Left forelimb (tissue), 1 donor: ENCODE measurements around the gene JAKMIP1.
"Not testable (repeated sequence)": the region's sequence is repeated elsewhere in the genome, so short reads cannot be mapped to it uniquely, and the experiment has no call there.

Experiments
- DNase-seq: peaks from one replicate; pipeline ENCODE4 v3.0.0-alpha.2; 2018; ENCODE audit warnings: low spot score

The JAKMIP1 gene

GRCh38 chr4:6143603-6144181 is 56.7 kb downstream of the JAKMIP1 start:
- DNase-seq = no peak

DNA sequence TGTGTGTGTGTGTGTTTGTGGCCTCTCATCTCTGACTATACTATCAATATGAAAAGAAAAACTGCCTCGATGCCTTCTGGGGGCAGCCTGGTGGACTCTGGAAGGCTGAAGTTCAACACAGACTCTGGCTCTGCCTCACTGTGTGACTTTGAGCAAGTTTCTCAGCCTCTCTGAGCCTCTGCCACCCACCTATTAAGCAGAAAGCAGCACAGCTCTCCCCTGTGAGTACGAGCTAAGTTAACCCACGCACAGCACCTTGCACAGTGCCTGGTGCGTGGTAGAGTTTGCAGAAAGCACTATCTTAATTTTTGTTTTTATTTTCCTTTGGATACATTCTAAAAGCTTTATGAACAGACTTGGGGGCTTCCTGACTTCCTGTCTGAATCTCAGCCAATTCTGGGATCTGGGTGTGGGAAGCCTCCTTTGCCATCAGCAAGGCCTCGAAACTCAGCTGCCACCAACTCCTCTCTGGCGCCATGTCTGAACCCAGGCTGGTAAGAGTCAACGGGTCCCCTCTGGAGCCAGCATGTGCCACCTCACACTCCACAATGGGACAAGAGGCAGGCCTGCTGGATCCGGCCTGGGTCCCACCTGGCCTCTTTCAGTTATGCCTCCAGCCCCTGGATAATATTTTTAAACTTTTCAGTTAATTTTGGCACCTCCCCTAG is 57.3 kb downstream of the JAKMIP1 start:
- DNase-seq = no peak

DNA sequence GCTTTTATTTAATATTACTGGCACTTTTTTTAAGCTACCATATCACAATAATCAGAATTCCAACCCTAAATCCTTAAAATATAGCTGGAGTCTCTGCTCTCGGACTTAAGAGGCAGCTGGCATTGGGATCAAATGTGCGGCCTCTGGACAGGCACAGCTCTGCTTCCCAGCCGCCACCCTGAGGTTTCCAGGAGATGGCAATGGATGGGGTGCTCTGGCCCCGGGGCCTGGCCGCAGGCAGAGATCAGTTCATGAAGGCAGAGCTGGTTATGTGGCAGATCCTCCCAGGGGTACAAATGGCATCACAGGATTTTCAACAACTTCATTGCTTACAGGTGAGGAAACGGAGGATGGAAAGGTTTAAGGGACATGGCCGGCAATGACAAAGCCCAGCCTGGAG is 57.8 kb downstream of the JAKMIP1 start:
- no peak for DNase-seq

GRCh38 chr4:6141554-6141953 is 58.8 kb downstream of the JAKMIP1 start:
- DNase-seq = no peak

GRCh38 chr4:6141021-6141420 is 59.3 kb downstream of the JAKMIP1 start:
- DNase-seq = not testable (repeated sequence)

- DNase-seq = no peak
Measured at GRCh38 chr4:6137747-6138135, 62.6 kb downstream of the JAKMIP1 start.

GRCh38 chr4:6137027-6137746 is 63.2 kb downstream of the JAKMIP1 start:
- no peak for DNase-seq

DNA sequence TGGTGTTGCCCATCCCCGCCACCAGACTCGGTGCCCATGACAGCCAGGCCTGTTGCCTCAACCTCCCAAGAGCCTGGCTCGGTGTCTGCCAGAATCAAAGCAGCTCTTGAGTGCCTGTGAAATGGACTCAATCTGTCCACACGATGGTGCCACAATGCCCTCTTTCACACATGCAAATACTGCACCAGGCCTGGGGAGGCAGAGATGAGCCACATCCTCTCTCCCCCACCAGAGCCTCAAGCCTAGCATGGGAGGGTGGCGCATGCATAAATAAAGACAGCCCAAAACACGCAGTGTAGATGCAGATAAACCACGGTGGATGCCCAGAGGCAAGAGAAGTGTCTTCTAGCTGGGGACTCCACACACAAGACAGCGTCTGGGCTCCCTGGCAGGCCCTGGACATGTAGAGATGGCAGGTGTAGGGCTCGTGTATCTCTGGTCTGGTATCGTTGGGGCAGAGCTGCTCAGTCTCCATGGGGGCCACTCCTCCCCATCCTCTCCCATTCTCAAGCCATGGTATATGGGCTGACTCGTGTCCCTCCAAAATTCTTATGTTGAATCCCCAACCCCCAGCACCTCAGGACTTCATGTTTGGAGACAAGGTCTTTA is 65.6 kb downstream of the JAKMIP1 start:
- DNase-seq = no peak

GRCh38 chr4:6132716-6133115 is 67.6 kb downstream of the JAKMIP1 start:
- DNase-seq = no peak

- DNase-seq = no peak
Measured at GRCh38 chr4:6128221-6128850, 72.0 kb downstream of the JAKMIP1 start.

- no peak for DNase-seq
Measured at GRCh38 chr4:6126971-6127745, 73.2 kb downstream of the JAKMIP1 start.

GRCh38 chr4:6125103-6125651 is 75.2 kb downstream of the JAKMIP1 start:
- no peak for DNase-seq

DNA sequence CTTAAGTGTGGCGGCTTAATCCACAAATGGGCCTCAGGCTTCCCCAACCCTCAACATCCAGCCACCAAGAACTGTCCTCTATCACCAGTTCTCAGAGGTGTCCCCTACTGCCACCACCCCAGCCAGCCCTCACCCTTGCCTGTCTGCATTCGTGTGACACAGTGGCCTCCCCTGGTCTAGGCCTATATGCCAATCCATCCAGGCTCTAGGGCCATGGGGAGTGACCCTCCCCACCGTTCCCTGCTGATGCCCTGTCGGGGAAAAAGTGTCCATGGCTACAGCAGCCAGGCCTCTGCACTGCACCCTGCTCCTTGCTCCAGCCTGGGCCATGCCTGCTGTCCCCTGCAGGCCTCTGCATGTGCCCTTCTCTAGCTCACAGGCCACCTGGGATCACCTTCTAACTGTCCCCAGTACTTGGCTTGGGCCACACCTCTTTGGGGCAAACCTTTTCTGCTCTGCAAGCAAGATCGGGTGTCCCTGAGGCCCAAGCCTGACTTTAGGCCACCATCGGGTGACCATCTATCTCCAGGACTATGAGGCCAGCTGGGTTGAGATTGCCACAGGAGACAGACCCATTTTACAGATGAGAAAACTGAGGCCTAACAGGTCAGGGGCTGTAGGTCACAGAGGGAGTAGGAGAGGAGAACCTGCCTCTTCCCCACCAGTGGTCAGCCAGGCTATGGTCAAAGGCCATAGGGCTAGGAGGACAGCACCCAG is 75.8 kb downstream of the JAKMIP1 start:
- DNase-seq = no peak

DNA sequence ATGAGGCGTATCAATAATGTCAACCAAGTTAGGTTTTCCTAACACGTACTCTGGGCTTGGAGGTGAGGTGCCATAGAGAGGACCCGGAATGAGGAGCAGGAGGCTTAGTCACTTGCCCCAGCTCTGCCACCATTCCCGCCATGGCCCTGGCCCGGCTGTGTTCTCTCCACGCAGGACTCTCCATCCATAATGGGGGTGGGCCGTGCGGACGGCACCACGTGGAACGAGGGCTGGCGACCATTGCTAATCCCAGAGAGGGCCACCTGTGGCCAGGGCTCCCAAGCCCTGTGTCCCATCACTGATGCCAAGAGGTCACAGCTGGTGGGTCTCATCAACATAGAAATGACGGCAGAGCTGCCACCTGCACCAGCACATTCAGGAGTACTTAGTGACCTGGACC is 76.4 kb downstream of the JAKMIP1 start:
- no peak for DNase-seq

GRCh38 chr4:6123541-6123940 is 76.8 kb downstream of the JAKMIP1 start:
- no peak for DNase-seq

DNA sequence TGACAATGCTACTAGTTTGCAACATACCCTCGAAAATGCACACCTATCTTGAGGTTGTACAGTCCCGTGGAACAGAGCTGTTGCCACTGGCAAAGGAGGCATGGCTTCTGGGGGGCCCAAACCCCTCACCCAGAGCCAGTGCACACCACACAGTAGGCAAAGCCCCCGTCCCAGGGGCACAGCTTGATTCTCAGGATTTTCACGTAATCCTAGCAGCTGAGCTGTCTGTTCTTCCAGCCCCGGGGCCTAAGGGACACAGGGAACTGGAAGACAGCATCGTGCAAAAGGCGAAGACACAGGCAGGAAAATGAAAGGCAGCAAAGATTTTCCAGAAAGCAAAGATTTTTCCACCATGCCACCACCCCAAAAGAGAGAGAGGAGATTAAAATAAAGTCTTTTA is 77.2 kb downstream of the JAKMIP1 start:
- no peak for DNase-seq

- no peak for DNase-seq
Measured at GRCh38 chr4:6122496-6122895, 77.9 kb downstream of the JAKMIP1 start.

DNA sequence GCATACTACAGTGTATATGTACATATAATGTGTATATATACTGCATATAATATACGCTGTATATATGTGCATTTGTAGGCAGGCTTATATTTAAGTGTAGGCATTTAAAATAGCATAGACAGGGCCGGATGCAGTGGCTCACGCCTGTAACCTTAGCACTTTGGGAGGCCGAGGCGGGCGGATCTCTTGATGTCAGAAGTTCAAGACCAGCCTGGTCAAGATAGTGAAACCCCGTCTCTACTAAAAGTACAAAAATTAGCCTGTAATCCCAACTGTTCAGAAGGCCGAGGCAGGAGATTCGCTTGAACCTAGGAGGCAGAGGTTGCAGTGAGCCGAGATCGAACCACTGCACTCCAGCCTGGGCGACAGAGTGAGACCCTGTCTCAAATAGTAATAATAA is 78.4 kb downstream of the JAKMIP1 start:
- no peak for DNase-seq

DNA sequence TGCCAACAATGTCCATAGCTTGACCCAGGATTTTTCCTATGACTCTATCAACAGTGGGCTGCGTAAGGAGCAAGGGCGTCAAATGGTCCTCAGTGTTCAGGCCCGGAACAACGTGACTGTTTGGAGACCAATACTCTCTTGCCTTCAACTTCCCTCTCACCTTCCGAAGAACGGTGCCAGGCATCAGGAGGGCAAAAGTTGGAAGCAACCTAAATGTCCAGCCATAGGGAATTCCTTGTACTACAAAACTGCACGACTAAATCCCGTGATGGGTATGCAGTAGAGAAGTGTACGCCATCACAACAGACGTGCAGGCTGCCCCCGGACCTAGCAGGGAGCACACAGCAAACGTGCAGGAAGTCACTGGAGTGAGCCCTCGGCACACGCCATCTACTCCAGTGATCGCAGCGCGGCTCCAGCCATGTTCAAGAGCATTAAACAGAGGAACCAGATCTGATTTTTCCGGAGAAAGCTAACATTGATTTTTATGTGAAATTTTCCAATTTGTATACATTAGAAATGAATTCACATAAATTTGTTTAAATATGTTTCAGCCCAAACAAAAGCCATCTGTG is 79.0 kb downstream of the JAKMIP1 start:
- no peak for DNase-seq

DNA sequence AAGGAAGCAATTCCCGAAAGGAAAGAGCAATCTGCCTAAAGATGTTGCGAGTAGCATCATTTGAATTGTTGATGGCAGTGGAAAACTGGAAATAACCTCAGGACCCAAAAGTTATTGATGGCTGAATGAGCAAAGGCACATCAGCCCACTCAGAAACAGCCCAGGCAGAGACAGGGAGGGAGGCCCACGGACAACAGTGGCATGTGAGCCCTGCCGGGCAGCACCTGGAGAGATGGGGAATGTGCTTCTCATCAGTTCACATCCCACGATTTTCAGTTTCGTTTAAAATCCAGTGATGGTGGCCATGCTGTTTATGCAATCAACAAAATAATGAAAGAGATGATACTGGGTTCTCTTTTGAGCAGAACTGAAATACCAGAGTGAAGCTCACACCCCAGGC is 80.0 kb downstream of the JAKMIP1 start:
- DNase-seq = no peak
